ENCODE data around the gene GBX1.
A peak's percentile ranks its signal among the peaks of the same experiment; 100 is the strongest.

The GBX1 gene

DNA sequence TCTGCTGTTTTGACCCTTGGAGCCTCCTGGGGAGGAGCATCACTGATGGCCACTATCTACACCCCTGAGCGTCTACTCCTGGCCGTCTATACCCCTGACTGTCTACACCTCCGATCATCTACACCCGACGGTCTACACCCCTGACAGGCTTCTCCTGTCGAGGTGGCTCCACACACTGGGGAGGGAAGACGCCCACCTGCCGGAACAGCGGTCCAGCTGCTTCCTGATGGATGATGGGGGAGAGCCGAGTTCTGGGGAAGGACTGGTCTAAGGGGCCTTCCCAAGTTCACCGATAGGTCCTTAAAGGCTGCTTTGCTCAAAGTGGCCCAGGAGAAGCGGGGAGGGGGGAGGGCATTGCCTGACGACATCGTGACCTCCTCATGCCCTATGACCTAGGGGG is 39.4 kb downstream of the GBX1 start:
- no peak for DNase-seq (ENCODE audit: low spot score)
- FAIRE-seq: no peak

- no peak for DNase-seq (ENCODE audit: low spot score)
- no peak for FAIRE-seq
These were observed 40.9 kb downstream of the GBX1 start for GRCh38 chr7:151126491-151127137.

DNA sequence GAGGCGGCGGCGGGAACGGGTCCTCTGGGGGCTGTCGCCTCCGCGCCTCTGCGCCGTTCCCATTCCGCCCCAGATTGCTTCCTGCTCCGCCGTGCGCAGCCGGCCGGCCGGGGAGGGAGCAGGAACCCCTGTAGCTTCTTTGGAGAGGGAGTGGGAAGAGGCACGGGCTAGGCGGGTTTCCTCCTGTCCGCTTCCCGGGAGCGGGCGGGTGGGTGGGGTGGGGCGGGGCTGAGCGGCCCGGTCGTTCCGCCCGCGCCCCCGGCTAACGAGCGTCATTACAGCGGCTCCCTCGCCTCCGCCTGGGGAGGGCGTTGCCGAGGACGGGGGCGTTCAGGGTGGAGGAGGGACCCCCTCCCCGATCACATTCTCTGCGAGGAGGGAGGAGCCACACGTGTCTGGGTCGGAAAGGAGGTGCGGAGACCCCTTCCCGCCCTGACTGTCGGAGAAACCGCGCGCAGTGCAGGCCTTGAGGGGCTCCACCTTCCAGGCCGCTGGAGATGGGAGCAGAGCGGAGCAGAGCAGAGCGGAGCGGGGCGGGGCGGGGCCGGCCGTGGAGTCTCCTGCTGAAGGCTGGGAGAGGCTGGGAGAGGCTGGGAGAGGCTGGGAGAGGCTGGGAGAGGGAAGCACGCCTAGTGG is 41.5 kb downstream of the GBX1 start:
- DNase-seq (ENCODE audit: low spot score): no peak
- FAIRE-seq: no peak

DNA sequence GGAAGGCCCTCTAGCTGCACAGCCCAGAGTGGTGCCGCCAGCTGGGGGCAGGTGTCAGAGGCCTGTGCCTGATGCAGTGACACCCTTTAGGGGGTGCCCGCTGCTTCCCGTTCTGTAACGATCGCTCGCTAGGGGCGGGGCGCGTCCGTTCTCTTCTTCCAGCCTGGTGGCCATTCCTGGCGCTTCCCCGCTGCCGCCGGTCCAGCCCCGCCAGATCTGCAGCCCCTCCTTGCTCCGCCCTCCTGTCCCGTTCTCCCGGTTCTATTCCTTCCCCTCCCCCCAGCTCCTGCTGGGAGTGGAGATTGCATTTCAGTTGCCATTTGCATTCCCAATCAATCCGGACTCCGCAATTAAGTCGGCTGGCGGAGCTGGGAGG is 42.0 kb downstream of the GBX1 start:
- no peak for FAIRE-seq

GRCh38 chr7:151124899-151125399 is 42.5 kb downstream of the GBX1 start:
- FAIRE-seq: no peak
- no peak for DNase-seq (ENCODE audit: low spot score)

More for the DNA sequence above, 42.0 kb downstream of the GBX1 start:
- DNase-seq (ENCODE audit: low spot score): no peak

GRCh38 chr7:151124481-151124880 is 43.0 kb downstream of the GBX1 start:
- DNase-seq (ENCODE audit: low spot score) (no peak), FAIRE-seq (no peak)

GRCh38 chr7:151123822-151124464 is 43.6 kb downstream of the GBX1 start:
- FAIRE-seq: no peak
- DNase-seq (ENCODE audit: low spot score): peak; percentile 65

- FAIRE-seq (no peak), DNase-seq (ENCODE audit: low spot score) (no peak)
These were observed 44.2 kb downstream of the GBX1 start for GRCh38 chr7:151123158-151123821.

GRCh38 chr7:151122796-151123157 is 44.7 kb downstream of the GBX1 start:
- FAIRE-seq (no peak), DNase-seq (ENCODE audit: low spot score) (no peak)

DNA sequence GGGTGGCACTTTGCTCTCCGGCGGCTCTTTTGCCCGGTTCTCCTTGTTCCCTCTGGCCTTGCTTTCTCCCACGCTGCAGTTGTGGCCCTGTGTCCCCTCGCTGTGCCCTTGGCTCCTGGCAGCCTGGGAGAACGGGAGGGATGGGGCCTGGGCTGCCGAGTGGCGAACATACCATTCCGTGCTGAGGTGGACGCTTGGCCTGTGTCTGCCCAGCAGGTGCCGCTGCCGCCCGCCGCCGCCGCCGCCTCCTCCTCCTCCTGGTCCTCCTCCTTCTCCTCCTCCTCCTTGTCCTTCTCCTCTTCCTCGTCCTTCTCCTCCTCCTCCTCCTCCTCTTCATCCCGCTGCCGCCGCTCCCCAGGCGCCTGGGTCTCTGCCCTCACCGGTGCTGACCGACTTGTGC is 45.2 kb downstream of the GBX1 start:
- DNase-seq (ENCODE audit: low spot score) (no peak), FAIRE-seq (no peak)

- no peak for FAIRE-seq
- no peak for DNase-seq (ENCODE audit: low spot score)
These were observed 45.9 kb downstream of the GBX1 start for GRCh38 chr7:151121380-151122170.

GRCh38 chr7:151120896-151121295 is 46.6 kb downstream of the GBX1 start:
- DNase-seq (ENCODE audit: low spot score) (no peak), FAIRE-seq (no peak)

DNA sequence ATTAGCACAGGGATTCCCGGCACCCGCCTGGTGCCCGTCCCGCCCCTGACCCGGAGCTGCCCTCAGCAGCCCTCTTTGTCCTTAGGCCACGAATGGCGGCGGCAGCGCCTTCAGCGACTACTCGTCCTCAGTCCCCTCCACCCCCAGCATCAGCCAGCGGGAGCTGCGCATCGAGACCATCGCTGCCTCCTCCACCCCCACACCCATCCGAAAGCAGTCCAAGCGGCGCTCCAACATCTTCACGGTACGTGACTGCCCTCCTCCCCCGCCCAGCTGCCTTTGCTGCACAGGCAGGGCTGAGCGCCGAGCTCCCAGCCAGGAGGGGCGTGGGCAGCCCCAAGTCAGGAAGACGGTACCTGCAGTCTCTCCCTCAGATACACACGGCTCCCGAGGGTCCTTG is 47.6 kb downstream of the GBX1 start:
- DNase-seq (ENCODE audit: low spot score) (no peak), FAIRE-seq (no peak)

GRCh38 chr7:151119055-151119415 is 48.5 kb downstream of the GBX1 start:
- DNase-seq (ENCODE audit: low spot score): no peak
- no peak for FAIRE-seq

DNA sequence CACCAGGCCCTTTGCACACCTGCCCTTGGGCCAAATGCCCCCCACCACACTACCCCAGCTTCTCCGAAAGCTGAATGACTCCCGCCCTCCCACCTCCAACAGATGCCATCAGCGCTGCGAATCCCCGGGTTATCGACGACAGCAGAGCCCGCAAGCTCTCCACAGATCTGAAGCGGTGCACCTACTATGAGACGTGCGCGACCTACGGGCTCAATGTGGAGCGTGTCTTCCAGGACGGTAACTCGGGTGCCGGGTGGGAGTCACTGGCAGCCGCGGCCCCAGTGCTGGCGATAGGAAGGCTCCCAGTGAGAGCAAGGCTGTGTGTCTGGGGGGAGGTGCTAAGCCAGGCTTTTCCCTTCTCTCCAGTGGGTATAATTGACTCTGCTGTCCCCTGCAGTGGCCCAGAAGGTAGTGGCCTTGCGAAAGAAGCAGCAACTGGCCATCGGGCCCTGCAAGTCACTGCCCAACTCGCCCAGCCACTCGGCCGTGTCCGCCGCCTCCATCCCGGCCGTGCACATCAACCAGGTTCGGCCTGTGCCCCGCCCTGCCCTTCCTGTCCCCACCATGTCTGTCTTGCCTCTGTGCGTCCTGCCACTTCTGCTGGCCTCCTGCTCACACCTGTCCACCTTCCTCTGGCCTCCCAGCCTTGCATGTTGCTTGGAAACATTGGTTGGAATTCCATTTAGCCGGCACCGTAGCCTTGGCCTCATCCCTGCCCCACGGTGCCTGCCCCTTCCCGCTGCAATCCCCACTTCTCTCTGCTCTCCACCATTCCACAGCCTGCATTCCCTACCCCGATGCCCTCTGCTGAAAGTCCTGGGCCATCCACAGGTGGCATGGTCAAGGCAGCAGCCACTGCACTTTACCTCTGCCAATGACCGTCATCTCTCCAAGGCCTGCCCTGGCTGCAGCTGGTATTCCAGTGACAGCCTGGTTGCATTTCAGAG is 49.1 kb downstream of the GBX1 start:
- no peak for DNase-seq (ENCODE audit: low spot score)
- no peak for FAIRE-seq

DNA sequence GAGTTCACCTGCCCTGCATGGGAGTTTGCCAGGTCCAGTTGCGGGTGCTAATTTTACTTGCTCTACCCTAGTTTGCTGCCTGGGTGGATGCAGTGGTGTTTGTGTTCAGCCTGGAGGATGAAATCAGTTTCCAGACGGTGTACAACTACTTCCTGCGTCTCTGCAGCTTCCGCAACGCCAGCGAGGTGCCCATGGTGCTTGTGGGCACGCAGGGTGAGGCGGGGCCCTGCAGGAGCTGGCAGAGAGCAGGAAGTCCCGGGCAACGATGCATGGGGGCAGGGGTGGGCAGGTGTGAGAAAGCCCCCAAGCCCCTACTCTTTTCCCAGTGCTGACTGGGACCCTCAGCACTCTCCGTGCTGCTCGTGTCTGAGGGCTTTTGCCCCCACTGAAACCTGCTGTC is 49.9 kb downstream of the GBX1 start:
- DNase-seq (ENCODE audit: low spot score) (no peak), FAIRE-seq (no peak)

- FAIRE-seq (no peak), DNase-seq (ENCODE audit: low spot score) (no peak)
These were observed 50.7 kb downstream of the GBX1 start for GRCh38 chr7:151116603-151117440.

DNA sequence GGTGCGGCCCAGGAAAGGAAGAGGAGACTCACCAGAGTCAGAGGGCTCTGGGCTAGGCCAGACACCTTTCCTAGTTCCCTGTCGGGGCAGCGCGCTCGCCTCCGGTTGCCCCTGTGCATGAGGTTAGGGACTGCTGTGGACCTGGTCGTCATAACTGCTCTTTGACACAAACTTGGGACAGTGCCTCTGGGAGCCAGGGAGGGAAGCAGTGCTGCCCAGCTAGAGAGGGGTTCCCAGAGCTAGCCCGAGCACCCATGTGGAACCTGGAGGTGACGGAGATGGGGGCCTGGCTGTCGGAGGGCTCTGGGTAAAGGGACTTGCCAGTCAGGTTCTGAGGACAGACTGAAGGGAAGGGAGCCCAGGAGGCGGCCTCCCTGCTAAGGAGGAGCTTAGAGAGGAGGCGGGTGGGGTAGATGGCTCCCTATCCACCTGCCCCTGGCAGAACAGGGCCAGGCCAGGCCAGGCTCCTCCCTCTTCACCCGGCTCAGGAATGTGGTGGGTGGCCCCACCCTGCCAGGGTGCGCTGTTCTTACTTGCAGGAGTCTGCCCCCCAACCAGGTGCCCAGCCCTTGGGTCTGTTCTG is 51.6 kb downstream of the GBX1 start:
- peak; percentile 29 for DNase-seq (ENCODE audit: low spot score)
- no peak for FAIRE-seq
